MM.1S (cell line): Measurements from ENCODE around the gene CIRBP.
A peak's percentile ranks its signal among the peaks of the same experiment; 100 is the strongest.

Experiments used
- DNase-seq: peaks from one replicate; pipeline ENCODE4 v3.0.0-alpha.2; 2015
- H2AFZ ChIP-seq: fragments of 300-600 bp; sonication (generic); 2 replicates; pipeline ENCODE4 v1.6.0; 2016; ENCODE audit warnings: antibody characterized with exemption, low read length
- H3F3A ChIP-seq: fragments of 300-600 bp; sonication (generic); 2 replicates; pipeline ENCODE4 v1.6.1; 2016; ENCODE audit warnings: mild to moderate bottlenecking, antibody characterized with exemption, low read length, moderate library complexity, mixed read lengths; ENCODE audit not compliant: insufficient read depth
- H3K27ac ChIP-seq: fragments of 300-600 bp; sonication (generic); 2 replicates; pipeline ENCODE4 v1.5.1; 2016; ENCODE audit warnings: mild to moderate bottlenecking, low read length
- H3K27me3 ChIP-seq: fragments of 300-600 bp; sonication (generic); replicated peaks from 2 replicates; pipeline ENCODE4 v1.6.0; 2016; ENCODE audit warnings: low read length; ENCODE audit not compliant: insufficient read depth
- H3K36me3 ChIP-seq: fragments of 300-600 bp; sonication (generic); replicated peaks from 2 replicates; pipeline ENCODE4 v1.6.1; 2016; ENCODE audit warnings: mild to moderate bottlenecking, low read length, mixed read lengths; ENCODE audit not compliant: insufficient read depth
- H3K4me1 ChIP-seq: fragments of 300-600 bp; sonication (generic); 2 replicates; pipeline ENCODE4 v1.6.1; 2016; ENCODE audit warnings: low read length, mixed read lengths
- H3K4me2 ChIP-seq: fragments of 300-600 bp; sonication (generic); 2 replicates; pipeline ENCODE4 v1.6.0; 2016; ENCODE audit warnings: low read depth, low read length
- H3K4me3 ChIP-seq: fragments of 300-600 bp; sonication (generic); 2 replicates; pipeline ENCODE4 v1.5.1; 2016; ENCODE audit warnings: low read length, mixed read lengths
- H3K79me2 ChIP-seq: fragments of 300-600 bp; sonication (generic); 2 replicates; pipeline ENCODE4 v1.6.1; 2016; ENCODE audit warnings: mixed run types, low read length, mixed read lengths
- H3K9ac ChIP-seq: fragments of 300-600 bp; sonication (generic); 2 replicates; pipeline ENCODE4 v1.6.1; 2016; ENCODE audit warnings: low read length, mixed read lengths
- H3K9me2 ChIP-seq: fragments of 300-600 bp; sonication (generic); replicated peaks from 2 replicates; pipeline ENCODE4 v1.6.1; 2016; ENCODE audit warnings: mild to moderate bottlenecking, low read length, mixed read lengths; ENCODE audit not compliant: insufficient read depth
- H3K9me3 ChIP-seq: fragments of 300-600 bp; sonication (generic); replicated peaks from 2 replicates; pipeline ENCODE4 v1.6.1; 2016; ENCODE audit warnings: mild to moderate bottlenecking, low read length, mixed read lengths; ENCODE audit not compliant: insufficient read depth
- H4K20me1 ChIP-seq: fragments of 300-600 bp; sonication (generic); 2 replicates; pipeline ENCODE4 v1.6.1; 2016; ENCODE audit warnings: mild to moderate bottlenecking, low read length, moderate library complexity, mixed read lengths; ENCODE audit not compliant: insufficient read depth
- CTCF ChIP-seq: fragments of 300-600 bp; sonication (generic); IDR thresholded peaks from 2 replicates; pipeline ENCODE4 v1.5.1; 2016; ENCODE audit warnings: antibody characterized with exemption, low read length, mixed read lengths
- EZH2 ChIP-seq: fragments of 300-600 bp; sonication (generic); optimal IDR thresholded peaks from 2 replicates; pipeline ENCODE3; 2017; ENCODE audit warnings: low read depth, mild to moderate bottlenecking, antibody characterized with exemption, low read length, mixed read lengths
- EZH2phosphoT487 ChIP-seq: fragments of 300-600 bp; sonication (generic); IDR thresholded peaks from 2 replicates; pipeline ENCODE4 v1.6.1; 2018; ENCODE audit warnings: antibody characterized with exemption, low read length

The CIRBP gene

GRCh38 chr19:1276628-1277022, 7.5 kb downstream of the CIRBP start:
- H4K20me1 ChIP-seq = no peaks in the 10 kb centered on the region
- TF ChIP-seq EZH2 (no peak), EZH2phosphoT487 (no peak), CTCF (no peak)
- H3K27me3 ChIP-seq = no peaks in the 10 kb centered on the region
- peak overlapping the region; percentile 97 for H3K27ac ChIP-seq
- H3K4me3 ChIP-seq = peak overlapping the region; percentile 92
- no peaks in the 10 kb centered on the region for H3K9me2 ChIP-seq
- peaks cover 60% of the 10 kb centered on the region for H3K79me2 ChIP-seq
- peak overlapping the region; percentile 97 for H3K9ac ChIP-seq
- H3K4me2 ChIP-seq = peak overlapping the region; percentile 94
- H3K4me1 ChIP-seq = peaks cover 13% of the 10 kb centered on the region
- peaks cover 48% of the 10 kb centered on the region for H3F3A ChIP-seq
- H3K36me3 ChIP-seq = peaks cover 28% of the 10 kb centered on the region
- H2AFZ ChIP-seq = no peak overlapping the region
- peak; percentile 84 for DNase-seq
- no peaks in the 10 kb centered on the region for H3K9me3 ChIP-seq

- TF ChIP-seq EZH2phosphoT487 = no peak
- TF ChIP-seq EZH2 = no peak
- no peaks in the 10 kb centered on the region for H3K9me3 ChIP-seq
- H4K20me1 ChIP-seq = no peaks in the 10 kb centered on the region
- peak overlapping the region; percentile 94 for H3K4me2 ChIP-seq
- H3K9me2 ChIP-seq = no peaks in the 10 kb centered on the region
- peaks cover 43% of the 10 kb centered on the region for H3F3A ChIP-seq
- no peak for DNase-seq
- peaks cover 55% of the 10 kb centered on the region for H3K79me2 ChIP-seq
- H3K36me3 ChIP-seq = peaks cover 24% of the 10 kb centered on the region
- no peaks in the 10 kb centered on the region for H3K27me3 ChIP-seq
- peaks cover 13% of the 10 kb centered on the region for H3K4me1 ChIP-seq
- peak overlapping the region; percentile 92; the same call in 1 of the 2 replicates for H3K4me3 ChIP-seq
- peak overlapping the region; percentile 97; the same call in 1 of the 2 replicates for H3K27ac ChIP-seq
- H2AFZ ChIP-seq = no peak overlapping the region
- H3K9ac ChIP-seq = peak overlapping the region; percentile 97; the same call in 1 of the 2 replicates
Observed at GRCh38 chr19:1277061-1277460, 7.9 kb downstream of the CIRBP start.

GRCh38 chr19:1278074-1278473, 8.9 kb downstream of the CIRBP start:
- Histone ChIP-seq H3K4me1 (peaks cover 13% of the 10 kb centered on the region), H3K9ac (no peak overlapping the region), H3K27me3 (peaks cover 4% of the 10 kb centered on the region), H3K79me2 (peaks cover 45% of the 10 kb centered on the region), H3K9me2 (no peaks in the 10 kb centered on the region), H3K4me3 (no peak overlapping the region), H4K20me1 (no peaks in the 10 kb centered on the region), H3K4me2 (no peak overlapping the region), H3F3A (peaks cover 33% of the 10 kb centered on the region), H3K36me3 (peaks cover 14% of the 10 kb centered on the region), H2AFZ (no peak overlapping the region), H3K9me3 (no peaks in the 10 kb centered on the region), H3K27ac (no peak overlapping the region)
- no peak for DNase-seq
- no peak for TF ChIP-seq EZH2
- no peak for TF ChIP-seq CTCF

GRCh38 chr19:1278713-1279660, 9.9 kb downstream of the CIRBP start:
- Histone ChIP-seq H3K9me2 (no peaks in the 10 kb centered on the region), H3K79me2 (peaks cover 36% of the 10 kb centered on the region), H3K9me3 (no peaks in the 10 kb centered on the region), H3K4me3 (no peak overlapping the region), H3K36me3 (peaks cover 9% of the 10 kb centered on the region), H4K20me1 (no peaks in the 10 kb centered on the region), H3K4me1 (peaks cover 13% of the 10 kb centered on the region), H2AFZ (no peak overlapping the region), H3K27ac (no peak overlapping the region), H3K4me2 (no peak overlapping the region), H3F3A (peaks cover 24% of the 10 kb centered on the region), H3K27me3 (peaks cover 14% of the 10 kb centered on the region), H3K9ac (no peak overlapping the region)
- no peak for DNase-seq
- TF ChIP-seq CTCF (no peak), EZH2 (no peak), EZH2phosphoT487 (no peak)
